Progenitor cell of endocrine pancreas (in vitro differentiated cells): ENCODE data around the gene CSF2RB. TPM values are rescaled to one million over a fixed set of nuclear protein-coding genes. Genes with fewer than 3 reads are reported as not detected.

Source experiments
- DNase-seq: peaks from one replicate; pipeline ENCODE4 v3.0.0; 2021; ENCODE audit warnings: low spot score; ENCODE audit not compliant: unreplicated experiment
- H3K27ac Mint-ChIP-seq: 2 replicates; pipeline ENCODE4 v1.8.0; 2021; ENCODE audit warnings: mild to moderate bottlenecking, moderate library complexity, mixed read lengths
- H3K27me3 Mint-ChIP-seq: 2 replicates; pipeline ENCODE4 v1.8.0; 2021; ENCODE audit warnings: mixed read lengths
- H3K36me3 Mint-ChIP-seq: 2 replicates; pipeline ENCODE4 v1.8.0; 2022; ENCODE audit warnings: mixed read lengths; ENCODE audit not compliant: insufficient read depth
- H3K4me1 Mint-ChIP-seq: 2 replicates; pipeline ENCODE4 v1.8.0; 2021; ENCODE audit warnings: low read depth, mixed read lengths
- H3K4me3 Mint-ChIP-seq: 2 replicates; pipeline ENCODE4 v1.8.0; 2021; ENCODE audit warnings: low read depth, mild to moderate bottlenecking, moderate library complexity, mixed read lengths
- H3K9me3 Mint-ChIP-seq: 2 replicates; pipeline ENCODE4 v1.8.0; 2021; ENCODE audit warnings: low read depth, mixed read lengths
- total RNA-seq: library from RNA; stranded (reverse); gene quantifications from 2 replicates; pipeline ENCODE4 v1.2.1, GENCODE V29; 2021
- TF ChIP-seq, protein P1 (sequence below): fragments of 200-600 bp; sonication (generic); IDR thresholded peaks from one replicate; pipeline ENCODE4 v1.5.0; 2021; ENCODE audit warnings: antibody characterized with exemption, mild to moderate bottlenecking; ENCODE audit not compliant: unreplicated experiment

The CSF2RB gene
- total RNA-seq, 1 donor from 2014 or later: not detected

DNA sequence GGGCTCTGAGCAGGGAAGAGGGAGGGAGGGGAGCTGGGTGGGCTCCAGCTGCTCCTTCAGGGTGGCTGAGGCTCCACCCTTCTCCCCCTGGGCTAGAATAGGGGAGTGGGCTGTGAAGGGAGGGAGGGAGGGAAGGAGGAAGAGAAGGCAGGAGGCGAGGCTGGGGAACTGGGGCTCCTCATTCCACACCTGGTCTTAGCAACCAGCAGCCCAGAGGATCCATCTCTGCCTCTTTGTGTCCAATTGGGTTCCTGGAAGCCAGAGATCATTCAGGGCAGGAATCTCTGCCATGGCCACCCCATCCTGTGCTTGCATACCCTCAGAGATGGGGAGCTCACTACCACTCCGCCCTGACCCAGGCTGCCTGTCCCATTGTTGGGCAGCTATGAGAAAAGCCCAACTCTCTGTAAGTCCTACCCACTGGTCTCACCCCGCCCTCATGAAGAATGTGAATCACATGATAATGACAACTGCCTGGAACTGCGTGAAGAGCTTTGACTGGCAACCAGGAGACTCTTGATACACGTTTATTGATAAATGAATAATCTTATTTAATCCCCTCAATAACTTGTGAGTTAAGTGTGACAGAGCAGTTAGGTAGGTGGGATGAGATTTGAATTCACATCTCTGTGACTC, 44.8 kb upstream of the CSF2RB start:
- no peaks in the 10 kb centered on the region for H3K9me3 Mint-ChIP-seq
- TF ChIP-seq, protein P1, sequence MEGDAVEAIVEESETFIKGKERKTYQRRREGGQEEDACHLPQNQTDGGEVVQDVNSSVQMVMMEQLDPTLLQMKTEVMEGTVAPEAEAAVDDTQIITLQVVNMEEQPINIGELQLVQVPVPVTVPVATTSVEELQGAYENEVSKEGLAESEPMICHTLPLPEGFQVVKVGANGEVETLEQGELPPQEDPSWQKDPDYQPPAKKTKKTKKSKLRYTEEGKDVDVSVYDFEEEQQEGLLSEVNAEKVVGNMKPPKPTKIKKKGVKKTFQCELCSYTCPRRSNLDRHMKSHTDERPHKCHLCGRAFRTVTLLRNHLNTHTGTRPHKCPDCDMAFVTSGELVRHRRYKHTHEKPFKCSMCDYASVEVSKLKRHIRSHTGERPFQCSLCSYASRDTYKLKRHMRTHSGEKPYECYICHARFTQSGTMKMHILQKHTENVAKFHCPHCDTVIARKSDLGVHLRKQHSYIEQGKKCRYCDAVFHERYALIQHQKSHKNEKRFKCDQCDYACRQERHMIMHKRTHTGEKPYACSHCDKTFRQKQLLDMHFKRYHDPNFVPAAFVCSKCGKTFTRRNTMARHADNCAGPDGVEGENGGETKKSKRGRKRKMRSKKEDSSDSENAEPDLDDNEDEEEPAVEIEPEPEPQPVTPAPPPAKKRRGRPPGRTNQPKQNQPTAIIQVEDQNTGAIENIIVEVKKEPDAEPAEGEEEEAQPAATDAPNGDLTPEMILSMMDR: no peak
- no peak overlapping the region for H3K4me3 Mint-ChIP-seq
- peaks cover 58% of the 10 kb centered on the region for H3K27me3 Mint-ChIP-seq
- DNase-seq: no peak
- no peaks in the 10 kb centered on the region for H3K36me3 Mint-ChIP-seq
- H3K4me1 Mint-ChIP-seq: no peaks in the 10 kb centered on the region
- no peak overlapping the region for H3K27ac Mint-ChIP-seq

DNA sequence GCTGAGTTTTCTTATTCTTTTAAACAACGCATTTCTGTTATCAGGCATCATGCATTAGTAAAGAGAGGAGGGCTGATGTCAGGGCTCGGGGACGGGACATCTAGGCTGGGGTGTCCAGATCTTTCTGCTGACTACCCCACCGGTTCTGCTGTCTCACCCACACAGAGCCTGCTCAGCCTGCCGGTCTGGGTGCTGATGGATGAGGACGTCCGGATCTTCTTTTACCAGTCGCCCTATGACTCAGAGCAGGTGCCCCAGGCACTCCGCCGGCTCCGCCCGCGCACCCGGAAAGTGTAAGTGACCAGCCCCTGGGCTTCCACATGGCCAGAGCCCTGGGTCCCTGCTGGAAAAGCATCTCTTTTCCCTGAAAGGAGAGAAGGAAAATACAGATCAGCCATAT, 43.2 kb upstream of the CSF2RB start:
- TF ChIP-seq, protein P1: no peak
- Mint-ChIP-seq H3K4me1 (no peaks in the 10 kb centered on the region), H3K27me3 (peaks cover 48% of the 10 kb centered on the region), H3K9me3 (no peaks in the 10 kb centered on the region), H3K36me3 (no peaks in the 10 kb centered on the region), H3K4me3 (no peak overlapping the region), H3K27ac (no peak overlapping the region)
- DNase-seq: no peak

- H3K4me3 Mint-ChIP-seq: no peak overlapping the region
- H3K4me1 Mint-ChIP-seq: no peaks in the 10 kb centered on the region
- DNase-seq: no peak
- no peaks in the 10 kb centered on the region for H3K36me3 Mint-ChIP-seq
- H3K27ac Mint-ChIP-seq: no peak overlapping the region
- H3K27me3 Mint-ChIP-seq: peaks cover 38% of the 10 kb centered on the region
- no peaks in the 10 kb centered on the region for H3K9me3 Mint-ChIP-seq
- TF ChIP-seq, protein P1: no peak
Measured at GRCh38 chr22:36871669-36872081, 41.8 kb upstream of the CSF2RB start.

DNA sequence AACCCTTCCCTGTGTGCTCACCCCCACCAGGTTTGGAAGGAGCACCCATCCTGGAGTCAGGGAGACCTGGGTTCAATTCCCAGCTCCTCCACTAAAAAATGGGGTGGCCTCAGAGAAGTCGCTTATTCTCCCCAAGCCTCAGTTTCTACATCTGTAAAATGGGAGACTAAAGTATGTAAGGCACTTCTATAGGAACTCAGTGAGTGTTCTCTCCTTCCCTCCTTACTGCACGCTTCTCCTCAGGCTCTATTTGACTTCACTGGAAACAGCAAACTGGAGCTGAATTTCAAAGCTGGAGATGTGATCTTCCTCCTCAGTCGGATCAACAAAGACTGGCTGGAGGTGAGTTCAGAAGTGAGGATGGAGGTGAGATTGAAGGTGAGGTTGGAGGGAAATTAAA, 41.3 kb upstream of the CSF2RB start:
- Mint-ChIP-seq H3K4me1 (no peaks in the 10 kb centered on the region), H3K4me3 (no peak overlapping the region), H3K27me3 (peaks cover 38% of the 10 kb centered on the region), H3K27ac (peak overlapping the region; percentile 65), H3K9me3 (no peaks in the 10 kb centered on the region), H3K36me3 (no peaks in the 10 kb centered on the region)
- DNase-seq: no peak
- TF ChIP-seq, protein P1: no peak

DNA sequence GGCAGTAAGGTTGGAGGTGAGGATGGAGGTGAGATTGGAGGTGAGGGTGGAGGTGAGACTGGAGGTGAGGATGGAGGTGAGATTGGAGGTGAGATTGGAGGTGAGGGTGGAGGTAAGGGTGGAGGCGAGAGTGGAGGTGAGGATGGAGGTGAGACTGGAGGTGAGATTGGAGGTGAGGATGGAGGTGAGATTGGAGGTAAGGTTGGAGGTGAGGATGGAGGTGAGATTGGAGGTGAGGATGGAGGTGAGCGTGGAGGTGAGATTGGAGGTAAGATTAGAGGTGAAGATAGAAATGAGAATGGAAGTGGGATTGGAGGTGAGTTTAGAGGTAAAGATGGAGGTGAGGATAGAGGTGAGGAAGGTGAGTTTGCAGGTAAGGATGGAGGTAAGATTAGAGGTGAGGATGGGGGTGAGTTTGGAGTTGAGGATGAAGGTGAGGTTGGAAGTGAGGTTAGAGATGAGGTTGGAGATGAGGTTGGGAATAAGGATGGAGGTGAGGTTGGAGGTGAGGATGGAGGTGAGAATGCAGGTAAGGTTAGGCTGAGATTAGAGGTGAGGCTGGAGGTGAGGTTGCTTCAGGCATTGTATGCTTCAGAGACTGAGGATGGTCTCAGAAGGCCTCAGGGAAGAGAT, 40.4 kb upstream of the CSF2RB start:
- Mint-ChIP-seq H3K27me3 (peaks cover 39% of the 10 kb centered on the region), H3K4me3 (no peak overlapping the region), H3K27ac (no peak overlapping the region), H3K9me3 (no peaks in the 10 kb centered on the region), H3K36me3 (no peaks in the 10 kb centered on the region), H3K4me1 (no peaks in the 10 kb centered on the region)
- no peak for DNase-seq
- TF ChIP-seq, protein P1: no peak
